B cell (primary cell): Measurements from ENCODE around the gene TRAM2. TPM values are rescaled to one million over a fixed set of nuclear protein-coding genes. Genes with fewer than 3 reads are reported as not detected.

Experiments
- ATAC-seq: fragments of 200-7000 bp; cut with Tn5 transposase; one replicate; pipeline ENCODE4 v1.10.0; 2021; ENCODE audit warnings: low read depth, mild to moderate bottlenecking, moderate number of reproducible peaks, moderate library complexity
- CTCF ChIA-PET: fragments of 350-600 bp; sonication (Branson Sonifier 250); formaldehyde crosslinking; loops from one replicate; lab custom pipeline; 2021; ENCODE audit warnings: antibody characterized with exemption, inconsistent platforms; lab: Charles Lee
- POLR2A ChIA-PET: fragments of 350-600 bp; sonication (Branson Sonifier 250); formaldehyde crosslinking; loops from one replicate; lab custom pipeline; 2021; ENCODE audit warnings: antibody characterized with exemption; lab: Charles Lee
- DNase-seq: peaks from one replicate; pipeline ENCODE4 v3.0.0; 2013
- H2AFZ ChIP-seq: 2 replicates; pipeline ENCODE4 v1.6.1; 2012; ENCODE audit warnings: mild to moderate bottlenecking, low read depth, low read length; ENCODE audit not compliant: insufficient read depth, poor library complexity, severe bottlenecking
- H3K27ac ChIP-seq, 2 donors: 1 replicate in 1 of 2; 2 replicates in 1 of 2; pipeline ENCODE4 v1.5.1; 2012 to 2013; ENCODE audit warnings: low read length in 2 of 2, mild to moderate bottlenecking in 2 of 2, moderate library complexity in 1 of 2
- H3K27me3 ChIP-seq, 4 experiments: fragments of 200-600 bp in 1 of 4; sonication (generic) in 1 of 4; replicated peaks in 1 of 4; 1 replicate in 2 of 4; 2 replicates in 2 of 4; pipeline versions ENCODE4 v1.6.1 to v1.7.0; 2013 to 2016; ENCODE audit warnings: low read length in 3 of 4, mild to moderate bottlenecking in 2 of 4, mixed read lengths in 1 of 4, moderate library complexity in 1 of 4; ENCODE audit not compliant: insufficient read depth in 4 of 4, control insufficient read depth in 3 of 4; ENCODE audit errors: control extremely low read depth in 1 of 4
- H3K36me3 ChIP-seq, 2 experiments: replicated peaks in 1 of 2; 1 replicate in 1 of 2; 2 replicates in 1 of 2; pipeline versions ENCODE4 v1.6.1 to v1.7.1; 2013; ENCODE audit warnings: low read length in 1 of 2; ENCODE audit not compliant: insufficient read depth in 2 of 2, control insufficient read depth in 1 of 2; ENCODE audit errors: control extremely low read depth in 1 of 2, extremely low read depth in 1 of 2
- H3K4me1 ChIP-seq, 2 donors: fragments of 200-600 bp in 1 of 2; sonication (generic) in 1 of 2; 1 replicate in 1 of 2; 2 replicates in 1 of 2; pipeline versions ENCODE4 v1.5.1 to v1.6.1; 2013 to 2017; ENCODE audit warnings: low read length in 2 of 2; ENCODE audit not compliant: control insufficient read depth in 2 of 2, insufficient read depth in 2 of 2
- H3K4me2 ChIP-seq: replicated peaks from 2 replicates; pipeline ENCODE3; 2012; ENCODE audit warnings: mild to moderate bottlenecking, low read depth, low read length; ENCODE audit not compliant: poor library complexity, severe bottlenecking
- H3K4me3 ChIP-seq, 5 experiments: fragments of 200-600 bp in 1 of 5; sonication (generic) in 1 of 5; 1 replicate in 3 of 5; 2 replicates in 2 of 5; pipeline versions ENCODE4 v1.5.1 to v1.7.0; 2011 to 2016; ENCODE audit warnings: low read length in 4 of 5, mild to moderate bottlenecking in 4 of 5, low read depth in 2 of 5, control low read depth in 1 of 5, moderate library complexity in 1 of 5; ENCODE audit not compliant: insufficient read depth in 1 of 5; ENCODE audit errors: control extremely low read depth in 1 of 5, extremely low read depth in 1 of 5
- H3K79me2 ChIP-seq: fragments of 200-600 bp; sonication (generic); one replicate; pipeline ENCODE4 v1.6.0; 2016; ENCODE audit warnings: low read length; ENCODE audit not compliant: control insufficient read depth, insufficient read depth
- H3K9ac ChIP-seq: fragments of 200-600 bp; sonication (generic); 2 replicates; pipeline ENCODE4 v1.6.1; 2017; ENCODE audit warnings: mild to moderate bottlenecking, low read length, moderate library complexity
- H3K9me3 ChIP-seq, 3 donors: one replicate each; pipeline versions ENCODE4 v1.6.1 to v1.7.1; 2013; ENCODE audit warnings: low read length in 2 of 3; ENCODE audit not compliant: control insufficient read depth in 2 of 3, insufficient read depth in 1 of 3; ENCODE audit errors: control extremely low read depth in 1 of 3
- H4K20me1 ChIP-seq: 2 replicates; pipeline ENCODE4 v1.6.0; 2012; ENCODE audit warnings: mild to moderate bottlenecking, low read length; ENCODE audit not compliant: insufficient read depth, control insufficient read depth, poor library complexity, severe bottlenecking
- H3K27ac Mint-ChIP-seq: one replicate; pipeline ENCODE4 v1.8.0; 2021; ENCODE audit warnings: mixed read lengths
- H3K27me3 Mint-ChIP-seq: one replicate; pipeline ENCODE4 v1.8.0; 2021; ENCODE audit warnings: mixed read lengths
- H3K4me1 Mint-ChIP-seq: one replicate; pipeline ENCODE4 v1.8.0; 2021; ENCODE audit warnings: mixed read lengths
- H3K4me3 Mint-ChIP-seq: one replicate; pipeline ENCODE4 v1.8.0; 2021; ENCODE audit warnings: mixed read lengths
- H3K9me3 Mint-ChIP-seq: one replicate; pipeline ENCODE4 v1.8.0; 2022; ENCODE audit warnings: mixed read lengths; ENCODE audit not compliant: insufficient read depth
- CTCF ChIP-seq: fragments of 200-600 bp; IDR thresholded peaks from one replicate; pipeline ENCODE4 v1.8.0; 2022; ENCODE audit warnings: antibody characterized with exemption, mild to moderate bottlenecking
- EZH2 ChIP-seq: IDR thresholded peaks from 2 replicates; pipeline ENCODE4 v1.6.1; 2012; ENCODE audit warnings: borderline replicate concordance, low read depth, mild to moderate bottlenecking, moderate library complexity, low read length; ENCODE audit not compliant: insufficient read depth, poor library complexity, severe bottlenecking
- WGBS: methylation state at CpG from one replicate; pipeline ENCODE4 v1.1.5; 2013; ENCODE audit warnings: missing lambda C conversion rate; ENCODE audit not compliant: insufficient coverage; 5-methylcytosine and 5-hydroxymethylcytosine counted together
- intact Hi-C: fragments of 100-400 bp; cut with micrococcal nuclease; formaldehyde crosslinking; loops from one replicate; pipeline ENCODE4 v1.10.0; 2022
- polyA plus RNA-seq: library from polyadenylated mRNA; depleted of rRNA; stranded (reverse); fragments of >200 nt; gene quantifications from 2 replicates; pipeline ENCODE4 v1.2.3, GENCODE V29; 2012
- total RNA-seq, 2 donors: library from RNA; stranded (reverse); fragments of 120-200 nt in 1 of 2; gene quantifications; 1 replicate in 1 of 2; 2 replicates in 1 of 2; pipeline versions ENCODE4 v1.2.3 to v1.2.4, GENCODE V29; 2013 to 2022

The TRAM2 gene
- total and polyA plus RNA-seq, 2 donors (not counting 1 experiment from before 2014, with no cell fraction given): 9.0 to 13.3 TPM

- no peak overlapping the region for H3K4me2 ChIP-seq
- H3K9ac ChIP-seq: no peak overlapping the region
- Mint-ChIP-seq H3K27ac (no peak overlapping the region), H3K4me1 (peaks cover 6% of the 10 kb centered on the region), H3K4me3 (no peak overlapping the region), H3K27me3 (no peaks in the 10 kb centered on the region), H3K9me3 (no peaks in the 10 kb centered on the region)
- 85% methylated on average over 18 of the region's 24 CpGs for WGBS
- TF ChIP-seq EZH2 (no peak), CTCF (no peak)
- no peak overlapping the region for H3K4me3 ChIP-seq
- DNase-seq (no peak), ATAC-seq (peak; percentile 24)
- ChIA-PET CTCF (interaction anchor here (1.2 to 1.8 kb wide), 3 partner anchors 85 to 89 kb away, joined by 4 to 7 read pairs (median 4); no protein-coding TSS in a partner anchor), POLR2A (interaction anchor here (1.8 kb wide), 1 partner anchor 84 kb away, joined by 3 read pairs; the partner anchor contains the start of gene EFHC1)
- no peak overlapping the region for H2AFZ ChIP-seq
- H3K36me3 ChIP-seq: peaks cover 0 to 43% of the 10 kb centered on the region in 2 experiments
- no peaks in the 10 kb centered on the region for H4K20me1 ChIP-seq
- intact Hi-C loops: no loop called here
- H3K79me2 ChIP-seq: no peaks in the 10 kb centered on the region
- no peak overlapping the region for H3K27ac ChIP-seq
- H3K27me3 ChIP-seq: no peaks in the 10 kb centered on the region
- peaks cover 2 to 14% of the 10 kb centered on the region in 2 donors for H3K4me1 ChIP-seq
- H3K9me3 ChIP-seq: no peaks in the 10 kb centered on the region
Observed at GRCh38 chr6:52503851-52504781, 72.7 kb downstream of the TRAM2 start.
